NCI-H1930 (cell line): Measurements from ENCODE around the gene HEMGN.
"Not testable (repeated sequence)": the region's sequence is repeated elsewhere in the genome, so short reads cannot be mapped to it uniquely, and the experiment has no call there.

Experiments used
- DNase-seq, 2 experiments: peaks; one replicate each; lab custom pipeline; 2025; lab: John Stamatoyannopoulos, UW

HEMGN gene, protein sequence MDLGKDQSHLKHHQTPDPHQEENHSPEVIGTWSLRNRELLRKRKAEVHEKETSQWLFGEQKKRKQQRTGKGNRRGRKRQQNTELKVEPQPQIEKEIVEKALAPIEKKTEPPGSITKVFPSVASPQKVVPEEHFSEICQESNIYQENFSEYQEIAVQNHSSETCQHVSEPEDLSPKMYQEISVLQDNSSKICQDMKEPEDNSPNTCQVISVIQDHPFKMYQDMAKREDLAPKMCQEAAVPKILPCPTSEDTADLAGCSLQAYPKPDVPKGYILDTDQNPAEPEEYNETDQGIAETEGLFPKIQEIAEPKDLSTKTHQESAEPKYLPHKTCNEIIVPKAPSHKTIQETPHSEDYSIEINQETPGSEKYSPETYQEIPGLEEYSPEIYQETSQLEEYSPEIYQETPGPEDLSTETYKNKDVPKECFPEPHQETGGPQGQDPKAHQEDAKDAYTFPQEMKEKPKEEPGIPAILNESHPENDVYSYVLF

DNA sequence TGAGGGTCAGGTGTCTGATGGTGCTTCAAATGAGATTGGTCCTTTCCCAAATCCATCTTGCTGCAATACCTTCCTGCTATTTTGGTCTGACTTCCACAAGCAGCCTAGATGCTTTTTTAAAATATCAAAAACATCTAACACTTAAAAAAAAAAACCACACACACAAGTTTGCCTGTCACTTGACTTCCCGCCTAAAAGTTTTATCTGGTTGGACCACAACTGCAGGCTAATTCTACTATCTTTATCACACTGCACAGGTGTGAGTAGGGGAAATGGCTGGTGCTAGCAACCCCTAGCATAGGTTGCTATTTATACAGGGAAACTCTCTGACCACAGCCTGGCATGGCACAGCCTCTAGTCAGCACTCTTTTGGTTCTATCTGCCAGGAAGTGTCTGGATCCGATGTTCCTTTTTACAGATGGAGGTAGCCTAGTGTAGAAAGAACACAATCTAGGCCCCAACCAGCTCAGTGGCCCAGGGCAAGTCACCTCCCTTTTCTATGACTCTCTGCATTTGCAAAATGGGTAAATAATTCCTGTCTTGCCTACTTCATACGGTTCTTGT lies at the start of gene HEMGN:
Gene HEMGN, minus strand, starts transcription at position 92 of the 564 bp plus-strand sequence. Its CDS starts 36 bp downstream, at position 56.
- DNase-seq = no peak

GRCh38 chr9:97987487-97987886 lies 49.5 kb upstream of the HEMGN start:
- no peak for DNase-seq

- peak in 1 of 2 experiments; percentile 51 for DNase-seq
Observed at GRCh38 chr9:97985058-97985861, 47.3 kb upstream of the HEMGN start.

DNA sequence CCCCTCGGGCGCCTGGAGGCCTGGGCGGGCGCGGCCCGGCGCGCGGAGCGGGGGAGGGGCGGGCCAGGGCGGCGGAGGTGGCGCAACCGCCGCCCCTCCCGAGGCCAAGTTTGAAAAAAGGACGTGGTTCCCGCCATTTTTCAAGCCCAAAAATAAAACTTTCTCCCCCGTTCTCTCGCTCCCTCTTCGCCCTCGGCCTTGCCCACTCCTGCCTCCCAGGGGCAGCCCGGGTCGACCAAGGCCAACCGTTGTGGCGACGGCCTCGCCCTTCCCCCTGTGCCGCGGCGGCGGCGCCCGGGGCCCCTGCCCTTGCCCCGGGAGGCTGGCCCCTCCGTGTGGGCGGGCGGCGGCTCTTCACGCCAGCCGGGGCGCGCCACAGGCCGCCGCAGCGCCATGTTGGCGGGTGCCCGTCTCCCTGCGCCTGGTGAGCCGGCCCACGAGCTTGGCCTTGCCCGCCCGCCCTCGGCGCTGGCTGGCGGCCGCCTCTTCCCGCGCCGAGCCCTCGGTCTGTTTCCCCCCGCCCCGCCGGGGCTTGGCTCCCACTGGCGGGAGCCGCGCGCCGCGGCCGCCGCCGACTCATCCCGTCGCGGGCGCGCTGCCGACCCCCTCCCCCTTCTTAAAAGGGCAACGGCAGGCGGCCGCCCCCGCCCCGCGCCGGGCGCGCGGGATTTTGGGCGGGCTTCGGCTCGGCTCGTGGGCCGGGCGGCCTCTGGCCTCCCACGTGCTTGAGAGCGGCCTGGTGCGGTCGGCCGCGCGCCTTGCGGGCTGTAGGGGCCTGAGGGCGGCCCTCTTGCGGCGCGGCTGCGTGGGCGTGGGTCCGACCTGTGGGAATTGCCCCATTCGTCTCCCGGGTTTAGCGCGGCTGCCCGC lies 46.5 kb upstream of the HEMGN start:
- DNase-seq = peak in 1 of 2 experiments; percentile 51

GRCh38 chr9:97983589-97984187 lies 45.7 kb upstream of the HEMGN start:
- DNase-seq = no peak

DNA sequence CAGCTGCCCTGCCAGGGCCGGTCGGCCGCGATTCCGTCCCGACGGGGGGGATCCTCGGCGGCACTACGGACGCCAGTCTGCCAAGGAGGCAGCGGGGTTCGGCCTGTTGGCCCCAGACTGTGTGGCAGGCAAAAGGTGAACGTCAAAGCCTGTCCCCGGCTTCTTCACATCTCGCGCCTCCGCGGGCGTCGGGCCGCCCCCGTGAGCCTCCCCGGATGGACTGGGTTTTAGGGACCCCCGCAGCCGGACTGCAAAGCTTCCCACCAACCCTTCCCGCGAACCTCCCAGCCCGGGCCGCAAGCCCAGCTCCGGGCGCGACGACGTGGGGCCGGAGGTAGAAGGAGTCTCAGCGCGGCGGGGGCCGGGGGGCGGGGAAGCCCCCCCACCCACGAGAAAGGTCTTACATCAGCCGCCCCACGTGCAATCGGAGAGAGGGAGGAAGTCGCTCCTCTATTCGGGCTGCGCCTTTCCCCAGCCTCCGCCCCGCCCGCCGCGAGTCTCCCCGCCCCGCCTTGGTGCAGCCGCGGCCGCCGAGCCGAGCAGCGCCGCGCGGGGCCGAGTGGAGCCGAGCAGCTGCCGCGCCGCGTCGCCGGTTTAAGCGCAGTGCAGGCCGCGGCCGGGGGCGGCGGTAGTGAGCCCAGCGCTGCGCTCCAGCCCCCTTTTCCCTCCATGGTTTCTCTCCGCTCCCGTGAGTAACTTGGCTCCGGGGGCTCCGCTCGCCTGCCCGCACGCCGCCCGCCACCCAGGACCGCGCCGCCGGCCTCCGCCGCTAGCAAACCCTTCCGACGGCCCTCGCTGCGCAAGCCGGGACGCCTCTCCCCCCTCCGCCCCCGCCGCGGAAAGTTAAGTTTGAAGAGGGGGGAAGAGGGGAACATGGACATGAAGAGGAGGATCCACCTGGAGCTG lies 45.0 kb upstream of the HEMGN start, which contains the start of gene ANP32B:
Gene ANP32B, plus strand, starts transcription at position 659 of the 906 bp plus-strand sequence. Its CDS starts 215 bp downstream, at position 874.
- peak; percentile 83 to 85 for DNase-seq

DNA sequence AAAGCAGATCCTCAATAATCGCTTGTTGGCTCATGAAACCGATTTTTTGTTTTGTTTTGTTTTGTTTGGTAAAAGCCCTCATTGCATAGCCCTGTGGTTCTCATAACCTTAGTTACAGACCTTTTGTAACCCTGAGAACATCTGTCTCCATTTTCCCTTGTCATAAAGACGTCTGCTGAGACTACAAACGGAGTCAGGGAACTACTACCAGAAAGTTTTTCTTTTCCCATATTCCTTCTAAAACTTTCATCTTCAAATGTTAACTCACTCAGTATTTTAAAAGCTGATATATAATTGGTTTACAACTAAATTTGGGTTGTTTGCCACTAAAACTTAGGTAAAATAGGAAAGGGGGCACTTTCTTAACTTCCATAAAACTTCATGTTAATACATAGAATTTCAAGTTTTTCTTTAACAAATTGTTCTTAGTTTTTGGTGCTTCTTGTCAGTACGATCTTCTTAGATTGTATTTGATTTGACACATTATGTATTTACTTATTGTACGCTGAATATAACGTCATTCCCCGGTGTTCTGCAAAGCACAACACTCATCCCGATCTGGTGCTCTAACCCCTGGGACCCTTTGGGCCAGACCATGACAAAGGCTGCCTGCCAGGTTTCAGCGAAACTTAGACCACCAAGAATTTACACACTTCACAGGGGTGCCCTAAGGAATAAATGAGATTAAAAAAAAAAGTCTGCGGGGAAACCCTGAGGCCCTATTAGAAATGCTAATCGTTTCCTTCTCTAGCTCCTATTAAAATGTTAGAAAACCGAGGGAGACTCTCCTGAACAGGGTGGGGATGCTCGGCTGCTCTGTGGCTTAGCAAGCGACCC lies 44.1 kb upstream of the HEMGN start:
- DNase-seq = no peak

DNA sequence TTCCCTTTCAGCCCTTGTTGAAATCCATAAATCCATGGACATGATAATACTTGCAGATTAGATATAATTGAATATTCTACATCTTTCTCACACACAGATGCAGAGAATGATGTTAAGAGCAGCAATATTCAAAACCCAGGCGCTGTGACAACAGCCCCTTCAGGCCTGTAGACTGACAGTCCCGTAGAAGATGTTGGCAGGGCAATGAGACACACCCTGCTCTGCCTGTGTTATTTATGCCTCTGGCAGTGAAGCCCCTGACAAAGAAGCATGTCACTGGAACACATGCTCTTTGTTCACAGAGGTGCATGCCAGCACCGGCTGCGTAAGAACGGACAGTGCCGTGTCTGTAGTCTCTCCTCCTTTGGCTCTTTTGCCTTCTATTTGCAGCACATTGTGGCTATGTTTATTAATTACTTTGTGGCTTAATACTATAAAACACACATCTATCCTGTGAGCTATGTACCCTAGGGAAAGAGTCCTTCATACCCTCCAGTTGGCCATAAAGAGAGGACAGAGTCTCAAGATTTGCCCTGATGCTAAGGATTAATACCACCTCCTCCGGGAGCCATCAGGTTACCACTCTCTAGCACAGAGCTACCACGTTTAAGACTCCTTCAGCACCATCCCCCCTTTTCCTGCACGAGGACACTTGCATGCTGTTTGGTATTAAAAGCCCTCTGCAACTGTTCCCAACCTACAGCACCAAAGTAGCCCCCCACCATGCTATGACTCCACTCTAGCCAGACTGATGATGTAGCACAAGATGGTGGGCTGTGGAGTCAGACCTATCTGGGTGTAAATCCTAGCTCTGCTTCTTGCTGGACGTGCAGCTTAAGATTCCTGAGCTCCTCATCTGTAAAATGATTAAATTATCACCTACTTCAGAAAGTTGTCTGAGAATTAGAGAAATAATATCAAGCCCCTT lies 43.2 kb upstream of the HEMGN start:
- DNase-seq = no peak

GRCh38 chr9:97980479-97980803 lies 42.5 kb upstream of the HEMGN start:
- DNase-seq = no peak

DNA sequence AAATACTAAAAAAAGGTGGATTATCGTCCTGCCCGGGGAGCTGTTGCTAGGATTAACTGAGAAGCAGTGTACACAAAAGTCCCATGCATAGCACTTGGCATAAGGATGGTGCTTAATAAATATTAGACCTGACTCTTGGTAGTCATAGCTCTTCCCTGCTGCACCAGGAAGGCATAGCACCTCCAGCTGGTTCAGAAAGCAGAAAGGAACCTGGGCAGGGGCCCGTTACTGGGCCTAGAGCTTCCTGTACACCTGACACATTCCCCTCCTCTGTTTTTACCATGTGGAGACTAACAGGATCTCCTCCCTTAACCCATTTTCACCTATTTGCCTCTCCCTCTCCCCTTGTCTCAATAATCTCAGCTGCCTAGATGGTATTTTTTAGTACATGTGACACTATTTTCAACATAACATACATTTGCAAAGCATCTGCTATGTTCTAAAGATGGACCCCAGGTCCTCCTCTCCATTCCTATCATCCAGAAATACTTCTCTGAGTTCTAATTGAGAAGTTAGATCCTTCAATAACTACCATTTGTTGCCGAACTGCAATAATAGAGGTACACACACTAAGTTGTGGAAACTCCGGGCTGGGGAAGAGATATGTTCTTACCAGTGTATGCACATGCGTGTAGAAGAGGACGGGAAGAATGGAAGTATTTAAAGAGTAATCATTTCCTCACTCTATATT lies 42.0 kb upstream of the HEMGN start:
- no peak for DNase-seq

DNA sequence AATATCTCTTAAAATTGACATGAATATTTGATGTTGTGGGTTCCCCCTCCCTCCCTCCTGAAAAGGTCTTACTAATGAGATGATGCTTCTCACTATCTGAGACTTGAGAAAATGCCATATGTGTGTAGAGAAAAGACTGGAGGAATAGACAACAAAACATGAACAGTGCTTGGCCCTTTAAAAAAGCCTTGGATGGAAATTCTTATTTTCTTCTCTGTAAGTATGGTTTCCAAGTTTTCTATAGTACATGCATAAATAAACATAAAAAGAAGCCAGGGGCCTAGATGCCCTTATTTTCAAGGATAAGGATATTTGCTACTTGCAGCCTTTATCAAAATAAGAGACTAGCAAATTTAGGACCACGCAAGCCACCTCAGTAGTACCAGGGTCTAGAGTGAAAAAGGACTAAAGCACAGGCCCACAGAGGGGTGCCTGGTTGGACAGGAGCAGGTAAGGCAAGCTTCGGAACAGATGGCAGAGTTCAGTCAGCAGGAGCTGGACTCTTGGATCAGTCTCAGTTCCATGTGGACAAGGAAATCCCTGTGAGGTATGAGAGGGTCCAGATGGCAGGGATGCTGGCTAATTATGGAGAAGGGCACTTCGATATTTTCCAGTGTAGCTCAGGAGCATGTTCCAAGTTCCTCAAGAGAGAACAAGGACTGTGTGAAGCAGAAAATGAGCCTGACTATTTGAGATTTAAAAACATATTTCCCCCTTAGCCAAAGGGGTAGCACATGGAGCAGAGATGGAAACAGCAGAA lies 40.6 kb upstream of the HEMGN start:
- DNase-seq = no peak

GRCh38 chr9:97976633-97977032 lies 38.7 kb upstream of the HEMGN start:
- not testable (repeated sequence) for DNase-seq

DNA sequence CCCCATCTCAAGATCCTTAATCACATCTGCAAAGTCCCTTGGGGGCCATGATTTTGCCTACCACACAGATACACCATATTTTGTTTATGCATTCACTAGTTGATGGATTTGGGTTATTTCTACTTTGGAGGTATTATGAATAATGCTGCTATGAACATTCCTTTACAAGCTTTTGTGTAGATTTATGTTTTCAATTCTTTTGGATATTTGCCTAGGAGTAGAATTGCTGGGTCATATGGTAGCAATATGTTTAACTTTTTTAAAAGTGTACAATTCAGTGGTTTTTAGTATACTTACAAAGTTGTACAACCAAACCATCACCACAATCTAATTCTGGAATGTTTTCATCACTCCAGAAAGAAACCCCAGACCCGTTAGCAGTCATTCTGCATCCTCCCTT lies 37.4 kb upstream of the HEMGN start:
- no peak for DNase-seq

DNA sequence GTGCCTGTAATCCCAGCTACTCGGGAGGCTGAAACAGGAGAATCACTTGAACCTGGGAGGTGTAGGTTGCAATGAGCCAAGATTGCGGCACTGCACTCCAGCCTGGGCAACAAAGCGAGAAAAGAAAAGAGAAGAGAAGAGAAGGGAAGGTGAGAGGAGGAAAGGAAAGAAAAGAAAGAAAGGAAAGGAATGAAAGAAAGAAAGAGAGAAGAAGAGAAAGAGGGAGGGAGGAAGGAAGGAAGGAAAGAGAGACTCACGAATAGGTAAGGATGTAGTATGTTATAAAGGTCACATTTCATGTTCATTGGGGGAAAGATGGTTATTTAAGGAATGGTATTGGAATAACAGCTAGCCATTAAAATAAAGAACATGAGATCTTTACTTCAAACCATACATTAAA lies 34.8 kb upstream of the HEMGN start:
- DNase-seq = no peak

- DNase-seq = no peak
Observed at GRCh38 chr9:97970165-97970564, 32.2 kb upstream of the HEMGN start.

DNA sequence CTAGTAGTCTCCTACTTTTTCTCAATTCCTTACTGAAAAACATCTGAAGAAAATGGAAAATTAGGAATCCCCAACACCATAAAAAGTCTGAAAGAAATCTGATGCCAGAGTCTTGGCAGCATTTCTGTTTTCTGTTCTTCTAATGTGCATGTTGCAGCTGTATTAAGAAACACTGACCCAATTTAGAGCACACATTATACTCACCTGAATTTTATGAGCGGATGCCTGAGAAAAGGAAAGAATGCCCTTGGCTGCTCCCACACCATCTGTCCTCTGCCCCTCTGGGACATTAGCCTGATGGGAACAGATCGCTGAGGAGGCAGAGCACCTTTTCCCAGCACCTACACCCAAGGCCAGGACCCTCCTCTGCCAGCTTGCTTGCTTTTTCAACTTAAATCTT lies 31.0 kb upstream of the HEMGN start:
- no peak for DNase-seq

GRCh38 chr9:97966493-97966892 lies 28.5 kb upstream of the HEMGN start:
- DNase-seq = no peak
